Ectodermal cell (in vitro differentiated cells): Measurements from ENCODE around the gene ZNF750.

ENCODE experiments used
- H3K27ac ChIP-seq: 2 replicates; pipeline ENCODE4 v1.7.0; 2013; ENCODE audit warnings: mild to moderate bottlenecking, low read depth, low read length; ENCODE audit not compliant: insufficient read depth, poor library complexity, severe bottlenecking
- H3K27me3 ChIP-seq: 2 replicates; pipeline ENCODE4 v1.7.0; 2013; ENCODE audit warnings: mild to moderate bottlenecking, low read length; ENCODE audit not compliant: insufficient read depth, control insufficient read depth, poor library complexity, severe bottlenecking
- H3K36me3 ChIP-seq: one replicate; pipeline ENCODE4 v1.7.0; 2013; ENCODE audit warnings: low read length; ENCODE audit not compliant: control insufficient read depth, insufficient read depth
- H3K4me1 ChIP-seq: one replicate; pipeline ENCODE4 v1.7.0; 2013; ENCODE audit warnings: low read length; ENCODE audit not compliant: control insufficient read depth, insufficient read depth
- H3K4me3 ChIP-seq: 2 replicates; pipeline ENCODE4 v1.7.0; 2013; ENCODE audit warnings: low read depth, low read length, control low read depth; ENCODE audit not compliant: insufficient read depth
- H3K9me3 ChIP-seq: 2 replicates; pipeline ENCODE4 v1.7.0; 2013; ENCODE audit warnings: mild to moderate bottlenecking, low read length, moderate library complexity; ENCODE audit not compliant: control insufficient read depth
- WGBS, 2 experiments: methylation state at CpG; one replicate each; pipeline ENCODE4 v1.1.7; 2013; ENCODE audit warnings: missing lambda C conversion rate in 2 of 2; 5-methylcytosine and 5-hydroxymethylcytosine counted together

ZNF750 gene

DNA sequence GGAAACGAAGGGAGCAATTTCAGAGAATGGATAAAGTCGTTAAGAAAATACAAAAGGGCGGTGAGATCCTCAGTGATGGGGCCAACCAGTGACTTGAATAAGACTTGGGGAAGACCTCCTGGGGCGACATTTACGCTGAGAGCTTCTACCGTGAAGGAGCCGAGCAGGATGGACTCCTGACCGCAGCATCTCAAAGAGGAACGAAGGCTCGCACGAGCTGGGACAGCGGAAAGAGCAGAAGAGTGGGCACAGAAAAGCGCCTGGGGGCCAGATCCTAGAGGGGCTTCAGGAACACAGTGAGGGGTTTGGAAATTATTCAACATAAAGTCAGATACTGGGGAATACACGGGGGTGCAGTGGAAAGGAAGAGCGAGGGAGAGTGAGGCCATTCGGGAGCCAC lies 17.5 kb downstream of the ZNF750 start:
- Histone ChIP-seq H3K36me3 (peaks cover 38% of the 10 kb centered on the region), H3K4me1 (no peaks in the 10 kb centered on the region), H3K27me3 (no peaks in the 10 kb centered on the region), H3K27ac (no peak overlapping the region), H3K9me3 (no peaks in the 10 kb centered on the region), H3K4me3 (no peak overlapping the region)
- 85 to 90% methylated on average over 16 of the region's 16 CpGs for WGBS, 2 experiments

DNA sequence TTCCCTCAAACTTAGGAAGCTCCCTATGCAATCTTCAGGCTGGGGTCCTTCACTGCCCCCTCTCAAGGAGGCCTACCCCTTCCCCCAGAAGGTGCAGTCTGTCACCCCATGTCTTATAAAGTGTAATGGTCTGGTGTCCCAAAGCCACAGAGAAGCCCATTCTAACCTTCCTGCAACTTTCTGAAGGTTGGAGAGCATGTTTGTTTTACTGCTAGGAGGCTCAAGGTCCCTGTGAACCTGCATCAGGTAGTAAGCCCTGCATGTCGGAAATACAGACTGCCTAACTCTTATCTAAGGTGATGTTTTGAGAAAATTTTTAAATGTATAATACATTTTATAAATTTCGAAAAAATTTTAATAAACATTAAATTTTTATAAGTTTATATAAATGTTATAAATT lies 18.3 kb downstream of the ZNF750 start:
- H3K27me3 ChIP-seq: no peaks in the 10 kb centered on the region
- no peaks in the 10 kb centered on the region for H3K4me1 ChIP-seq
- no peak overlapping the region for H3K4me3 ChIP-seq
- 88% methylated on average over 1 of the region's 2 CpGs; no CpG with 5 or more reads in 1 of the 2 experiments for WGBS, 2 experiments
- H3K27ac ChIP-seq: no peak overlapping the region
- peaks cover 42% of the 10 kb centered on the region for H3K36me3 ChIP-seq
- H3K9me3 ChIP-seq: no peaks in the 10 kb centered on the region

- H3K27ac ChIP-seq: no peak overlapping the region
- H3K4me1 ChIP-seq: no peaks in the 10 kb centered on the region
- H3K27me3 ChIP-seq: no peaks in the 10 kb centered on the region
- H3K36me3 ChIP-seq: peaks cover 44% of the 10 kb centered on the region
- 90 to 97% methylated on average over 4 to 5 of the region's 5 CpGs for WGBS, 2 experiments
- no peaks in the 10 kb centered on the region for H3K9me3 ChIP-seq
- H3K4me3 ChIP-seq: no peak overlapping the region
These were observed 19.3 kb downstream of the ZNF750 start for GRCh38 chr17:82820278-82821251.

- no peak overlapping the region for H3K27ac ChIP-seq
- 96 to 97% methylated on average over 5 of the region's 5 CpGs for WGBS, 2 experiments
- no peak overlapping the region for H3K4me3 ChIP-seq
- peaks cover 44% of the 10 kb centered on the region for H3K36me3 ChIP-seq
- H3K9me3 ChIP-seq: no peaks in the 10 kb centered on the region
- H3K27me3 ChIP-seq: no peaks in the 10 kb centered on the region
- no peaks in the 10 kb centered on the region for H3K4me1 ChIP-seq
These were observed 21.9 kb downstream of the ZNF750 start for GRCh38 chr17:82817947-82818346.

DNA sequence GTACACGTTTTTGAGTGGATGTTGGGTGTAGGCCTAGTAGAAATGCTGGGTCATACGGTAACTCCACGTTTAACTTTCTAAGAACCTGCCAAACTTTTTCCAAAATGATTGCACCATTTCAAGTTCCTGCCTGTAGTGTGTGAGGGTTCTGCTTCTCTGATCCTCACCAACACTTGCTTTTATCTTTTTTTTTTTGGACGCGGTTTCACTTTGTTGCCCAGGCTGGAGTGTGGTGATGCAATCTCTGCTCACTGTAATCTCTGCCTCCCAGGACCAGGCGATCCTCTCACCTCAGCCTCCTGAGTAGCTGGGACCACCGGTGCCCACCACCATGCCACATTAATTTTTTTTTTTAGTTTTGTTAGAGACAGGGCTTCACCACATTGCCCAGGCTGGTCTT lies 23.5 kb downstream of the ZNF750 start:
- WGBS, 2 experiments: 94 to 96% methylated on average over 7 of the region's 7 CpGs
- peaks cover 43% of the 10 kb centered on the region for H3K36me3 ChIP-seq

DNA sequence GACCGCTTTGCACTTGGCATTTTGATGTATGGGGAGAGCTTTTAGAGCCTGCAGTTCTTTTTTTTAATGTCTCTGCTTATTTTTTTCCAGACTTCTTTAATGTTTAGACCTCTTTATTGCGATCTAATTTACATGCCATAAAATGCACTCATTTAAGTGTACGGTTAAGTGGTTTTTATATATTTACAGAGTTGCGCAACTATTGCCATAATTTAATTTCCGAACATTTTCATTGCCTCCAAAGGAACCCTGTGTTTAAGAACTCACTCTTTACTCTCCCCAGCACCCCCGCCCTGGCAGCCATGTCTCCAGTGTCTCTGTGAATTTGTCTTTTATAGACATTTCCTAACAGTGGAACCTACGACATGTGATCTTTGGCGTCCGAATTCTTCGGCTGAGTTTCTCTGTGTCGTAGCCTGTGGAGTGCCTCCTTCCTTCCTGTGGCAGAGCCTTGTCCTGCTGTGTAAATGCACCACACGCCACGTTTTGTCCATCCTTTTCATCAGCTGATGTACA lies 24.0 kb downstream of the ZNF750 start:
- Histone ChIP-seq H3K36me3 (peaks cover 42% of the 10 kb centered on the region), H3K27ac (no peak overlapping the region), H3K4me1 (no peaks in the 10 kb centered on the region), H3K4me3 (no peak overlapping the region), H3K27me3 (no peaks in the 10 kb centered on the region), H3K9me3 (no peaks in the 10 kb centered on the region)
- WGBS, 2 experiments: 94 to 97% methylated on average over 11 to 13 of the region's 13 CpGs

More for the DNA sequence above, 23.5 kb downstream of the ZNF750 start:
- Histone ChIP-seq H3K27me3 (no peaks in the 10 kb centered on the region), H3K27ac (no peak overlapping the region), H3K9me3 (no peaks in the 10 kb centered on the region), H3K4me3 (no peak overlapping the region), H3K4me1 (no peaks in the 10 kb centered on the region)

- Histone ChIP-seq H3K4me3 (no peak overlapping the region), H3K4me1 (no peaks in the 10 kb centered on the region), H3K9me3 (no peaks in the 10 kb centered on the region), H3K27ac (no peak overlapping the region), H3K27me3 (no peaks in the 10 kb centered on the region), H3K36me3 (peaks cover 38% of the 10 kb centered on the region)
- WGBS, 2 experiments: 96% methylated on average over 5 of the region's 5 CpGs
These were observed 24.5 kb downstream of the ZNF750 start for GRCh38 chr17:82815354-82815753.

DNA sequence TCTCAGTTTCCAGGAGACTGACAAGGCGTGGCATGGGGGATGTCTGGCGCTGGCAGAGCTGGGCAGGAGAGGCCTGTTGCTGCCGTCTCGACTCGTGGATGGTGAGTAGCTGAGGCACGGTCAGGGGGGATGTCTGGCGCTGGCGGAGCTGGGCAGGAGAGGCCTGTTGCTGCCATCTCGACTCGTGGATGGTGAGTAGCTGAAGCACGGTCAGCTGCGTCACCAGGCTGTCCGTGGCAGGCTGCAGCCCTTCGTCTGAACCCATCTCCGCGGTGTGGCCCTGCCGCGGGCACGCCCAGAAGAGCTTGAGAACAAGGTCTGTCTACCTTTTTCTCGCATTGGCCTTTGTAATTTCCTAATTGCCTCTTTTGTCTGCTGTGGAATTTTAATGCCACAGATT lies 25.0 kb downstream of the ZNF750 start:
- WGBS, 2 experiments: 96 to 97% methylated on average over 20 of the region's 20 CpGs
- Histone ChIP-seq H3K4me3 (no peak overlapping the region), H3K36me3 (peaks cover 34% of the 10 kb centered on the region), H3K4me1 (no peaks in the 10 kb centered on the region), H3K27me3 (no peaks in the 10 kb centered on the region), H3K27ac (no peak overlapping the region), H3K9me3 (no peaks in the 10 kb centered on the region)

GRCh38 chr17:82813299-82814051 lies 26.3 kb downstream of the ZNF750 start:
- H3K27me3 ChIP-seq: no peaks in the 10 kb centered on the region
- H3K36me3 ChIP-seq: peaks cover 23% of the 10 kb centered on the region
- WGBS, 2 experiments: 94 to 95% methylated on average over 23 of the region's 23 CpGs
- H3K4me3 ChIP-seq: no peak overlapping the region
- no peak overlapping the region for H3K27ac ChIP-seq
- no peaks in the 10 kb centered on the region for H3K4me1 ChIP-seq
- no peaks in the 10 kb centered on the region for H3K9me3 ChIP-seq

DNA sequence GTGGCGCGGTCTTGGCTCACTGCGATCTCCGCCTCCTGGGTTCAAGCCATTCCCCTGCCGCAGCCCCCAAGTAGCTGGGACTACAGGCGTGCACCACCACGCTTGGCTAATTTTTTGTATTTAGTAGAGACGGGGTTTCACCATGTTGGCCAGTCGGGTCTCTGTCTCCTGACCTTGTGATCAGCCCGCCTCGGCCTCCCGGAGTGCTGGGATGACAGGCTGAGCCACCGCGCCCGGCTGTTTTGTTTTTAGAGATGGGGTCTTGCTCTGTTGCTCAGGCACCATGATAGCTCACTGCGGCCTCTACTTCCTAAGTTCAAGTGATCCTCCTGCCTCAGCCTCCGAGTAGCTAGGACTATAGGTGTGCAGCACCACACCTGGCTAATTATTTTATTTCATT lies 27.2 kb downstream of the ZNF750 start:
- H3K36me3 ChIP-seq: peaks cover 19% of the 10 kb centered on the region
- H3K9me3 ChIP-seq: no peaks in the 10 kb centered on the region
- no peak overlapping the region for H3K27ac ChIP-seq
- H3K27me3 ChIP-seq: no peaks in the 10 kb centered on the region
- no peak overlapping the region for H3K4me3 ChIP-seq
- H3K4me1 ChIP-seq: no peaks in the 10 kb centered on the region
- WGBS, 2 experiments: 92 to 94% methylated on average over 17 of the region's 17 CpGs
